ENCODE measurements around the gene KLRF2.

The KLRF2 gene

DNA sequence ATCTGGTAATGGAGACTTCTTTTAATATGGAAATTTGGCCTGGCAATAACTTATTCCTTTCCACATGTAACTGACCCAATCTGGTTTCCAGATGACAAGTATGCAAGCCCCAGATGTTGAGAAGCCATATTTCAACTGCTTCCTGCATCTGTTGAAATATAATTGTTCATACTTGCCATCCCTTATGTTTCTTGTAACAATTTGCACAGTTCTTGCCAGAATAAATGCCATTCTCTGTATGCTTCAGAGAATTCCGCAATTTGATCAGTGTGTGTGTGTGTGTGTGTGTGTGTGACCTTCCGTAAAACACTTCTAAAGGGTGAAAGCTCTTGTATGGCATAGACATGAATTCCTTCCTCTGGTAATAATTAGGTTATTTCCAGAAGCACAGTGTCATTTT is 52.7 kb downstream of the KLRF2 start:
- no peaks in the 10 kb centered on the region for H3K79me2 ChIP-seq (ENCODE audit: control insufficient read depth, insufficient read depth, low read length, unreplicated experiment)
- H3K36me3 ChIP-seq (ENCODE audit: insufficient read depth, low read length) = no peaks in the 10 kb centered on the region
- no peak overlapping the region for H3K4me3 ChIP-seq (ENCODE audit: low read depth, low read length)
- H3K4me1 ChIP-seq (ENCODE audit: control insufficient read depth, insufficient read depth, low read length, unreplicated experiment) = no peaks in the 10 kb centered on the region
- H2AFZ ChIP-seq (ENCODE audit: low read length, unreplicated experiment) = no peak overlapping the region
- no peak overlapping the region for H3K27ac ChIP-seq (ENCODE audit: low read depth, low read length)
- H3K27me3 ChIP-seq (ENCODE audit: insufficient read depth, low read length) = peaks cover 17% of the 10 kb centered on the region; the same call in 1 of the 2 replicates

GRCh38 chr12:9935026-9935425 is 53.7 kb downstream of the KLRF2 start:
- no peaks in the 10 kb centered on the region for H3K79me2 ChIP-seq (ENCODE audit: control insufficient read depth, insufficient read depth, low read length, unreplicated experiment)
- H3K4me3 ChIP-seq (ENCODE audit: low read depth, low read length) = no peak overlapping the region
- peaks cover 25% of the 10 kb centered on the region; the same call in 1 of the 2 replicates for H3K27me3 ChIP-seq (ENCODE audit: insufficient read depth, low read length)
- no peaks in the 10 kb centered on the region for H3K4me1 ChIP-seq (ENCODE audit: control insufficient read depth, insufficient read depth, low read length, unreplicated experiment)
- no peak overlapping the region for H3K27ac ChIP-seq (ENCODE audit: low read depth, low read length)
- H2AFZ ChIP-seq (ENCODE audit: low read length, unreplicated experiment) = no peak overlapping the region
- H3K36me3 ChIP-seq (ENCODE audit: insufficient read depth, low read length) = no peaks in the 10 kb centered on the region

- Histone ChIP-seq H3K27me3 (ENCODE audit: insufficient read depth, low read length) (peaks cover 33% of the 10 kb centered on the region), H3K36me3 (ENCODE audit: insufficient read depth, low read length) (no peaks in the 10 kb centered on the region), H3K4me1 (ENCODE audit: control insufficient read depth, insufficient read depth, low read length, unreplicated experiment) (no peaks in the 10 kb centered on the region), H3K4me3 (ENCODE audit: low read depth, low read length) (no peak overlapping the region), H2AFZ (ENCODE audit: low read length, unreplicated experiment) (no peak overlapping the region), H3K27ac (ENCODE audit: low read depth, low read length) (no peak overlapping the region), H3K79me2 (ENCODE audit: control insufficient read depth, insufficient read depth, low read length, unreplicated experiment) (no peaks in the 10 kb centered on the region)
Measured at GRCh38 chr12:9936591-9936990, 55.3 kb downstream of the KLRF2 start.

GRCh38 chr12:9940375-9940774 is 59.1 kb downstream of the KLRF2 start:
- Histone ChIP-seq H3K79me2 (ENCODE audit: control insufficient read depth, insufficient read depth, low read length, unreplicated experiment) (no peaks in the 10 kb centered on the region), H3K27me3 (ENCODE audit: insufficient read depth, low read length) (peaks cover 56% of the 10 kb centered on the region)

GRCh38 chr12:9941838-9942237 is 60.5 kb downstream of the KLRF2 start:
- Histone ChIP-seq H3K27me3 (ENCODE audit: insufficient read depth, low read length) (peaks cover 62% of the 10 kb centered on the region), H3K36me3 (ENCODE audit: insufficient read depth, low read length) (no peaks in the 10 kb centered on the region), H3K4me1 (ENCODE audit: control insufficient read depth, insufficient read depth, low read length, unreplicated experiment) (no peaks in the 10 kb centered on the region), H2AFZ (ENCODE audit: low read length, unreplicated experiment) (no peak overlapping the region), H3K27ac (ENCODE audit: low read depth, low read length) (no peak overlapping the region), H3K79me2 (ENCODE audit: control insufficient read depth, insufficient read depth, low read length, unreplicated experiment) (no peaks in the 10 kb centered on the region), H3K4me3 (ENCODE audit: low read depth, low read length) (no peak overlapping the region)

More at GRCh38 chr12:9940375-9940774, 59.1 kb downstream of the KLRF2 start:
- Histone ChIP-seq H3K27ac (ENCODE audit: low read depth, low read length) (no peak overlapping the region), H3K4me1 (ENCODE audit: control insufficient read depth, insufficient read depth, low read length, unreplicated experiment) (no peaks in the 10 kb centered on the region), H2AFZ (ENCODE audit: low read length, unreplicated experiment) (no peak overlapping the region), H3K36me3 (ENCODE audit: insufficient read depth, low read length) (no peaks in the 10 kb centered on the region), H3K4me3 (ENCODE audit: low read depth, low read length) (no peak overlapping the region)

DNA sequence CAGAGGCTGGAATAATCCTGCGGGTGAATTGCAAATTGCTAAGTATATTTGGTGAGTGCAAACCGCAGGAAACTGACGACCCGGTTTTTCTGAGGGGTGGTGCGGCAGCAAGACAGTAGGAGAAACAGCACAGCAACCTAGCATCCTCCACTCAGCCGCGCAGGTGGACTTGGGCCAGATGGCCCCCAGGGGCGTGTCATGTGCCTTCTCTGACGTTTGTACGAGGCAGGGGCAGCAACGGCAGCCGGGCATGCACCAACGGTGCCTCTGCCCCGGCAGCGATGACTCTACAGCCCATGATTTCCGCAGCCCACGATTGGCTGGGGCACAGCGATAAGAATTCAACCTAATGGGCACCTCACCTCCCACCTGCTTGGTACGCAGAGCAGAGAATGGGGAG is 62.0 kb downstream of the KLRF2 start:
- Histone ChIP-seq H3K27me3 (ENCODE audit: insufficient read depth, low read length) (peaks cover 66% of the 10 kb centered on the region), H2AFZ (ENCODE audit: low read length, unreplicated experiment) (no peak overlapping the region), H3K4me3 (ENCODE audit: low read depth, low read length) (no peak overlapping the region), H3K27ac (ENCODE audit: low read depth, low read length) (no peak overlapping the region), H3K79me2 (ENCODE audit: control insufficient read depth, insufficient read depth, low read length, unreplicated experiment) (no peaks in the 10 kb centered on the region), H3K4me1 (ENCODE audit: control insufficient read depth, insufficient read depth, low read length, unreplicated experiment) (no peaks in the 10 kb centered on the region), H3K36me3 (ENCODE audit: insufficient read depth, low read length) (no peaks in the 10 kb centered on the region)

- Histone ChIP-seq H3K27me3 (ENCODE audit: insufficient read depth, low read length) (peaks cover 73% of the 10 kb centered on the region), H3K79me2 (ENCODE audit: control insufficient read depth, insufficient read depth, low read length, unreplicated experiment) (no peaks in the 10 kb centered on the region), H3K4me1 (ENCODE audit: control insufficient read depth, insufficient read depth, low read length, unreplicated experiment) (no peaks in the 10 kb centered on the region), H2AFZ (ENCODE audit: low read length, unreplicated experiment) (no peak overlapping the region), H3K27ac (ENCODE audit: low read depth, low read length) (no peak overlapping the region), H3K36me3 (ENCODE audit: insufficient read depth, low read length) (no peaks in the 10 kb centered on the region), H3K4me3 (ENCODE audit: low read depth, low read length) (no peak overlapping the region)
Measured at GRCh38 chr12:9944391-9944790, 63.1 kb downstream of the KLRF2 start.

Measured in ACC112 (cell line).